K562 (cell line): ENCODE results near the gene PREX1. TPM values are rescaled to one million over a fixed set of nuclear protein-coding genes. Genes with fewer than 3 reads are reported as not detected.

Experiments used
- ATAC-seq: fragments of 200-7000 bp; cut with Tn5 transposase; 3 replicates; pipeline ENCODE4 v1.9.1; 2020; ENCODE audit warnings: moderate library complexity
- BruUV-seq: library from RNA; stranded (reverse); fragments of 400-500 nt; replicated peaks from 2 replicates; lab custom pipeline; 2021; lab: Mats Ljungman, UMichigan
- CTCF ChIA-PET: fragments of 300-600 bp; formaldehyde crosslinking; extraction: SDS; loops from one replicate; lab custom pipeline; 2021; ENCODE audit warnings: low intra/inter-chr PET ratio; lab: Yijun Ruan, JAX
- POLR2A ChIA-PET: fragments of 300-600, 350-650 bp; sonication (Branson Sonifier 250); formaldehyde crosslinking; extraction: SDS; loops from one replicate; lab custom pipeline; 2021; ENCODE audit warnings: antibody characterized with exemption, inconsistent platforms; lab: Yijun Ruan, JAX
- DNase-seq, 4 experiments: peaks; one replicate each; pipeline versions ENCODE4 v3.0.0 to v3.0.0-alpha.2; 2011 to 2018; ENCODE audit warnings: low spot score in 3 of 4, mixed read lengths in 3 of 4; ENCODE audit errors: extremely low read depth in 1 of 4
- FAIRE-seq: peaks from 2 replicates; lab custom pipeline; 2011; peaks lifted over from hg19 to GRCh38; lab: Jason Lieb, UNC
- H2AFZ ChIP-seq: 2 replicates; pipeline ENCODE4 v1.6.0; 2011; ENCODE audit warnings: low read depth, low read length, control low read depth, inconsistent platforms
- H3K27ac ChIP-seq: fragments of 200-600 bp; 3 replicates; pipeline ENCODE4 v1.8.0; 2011; ENCODE audit warnings: low read depth, mild to moderate bottlenecking, control low read depth, inconsistent platforms, low read length, moderate library complexity, mixed read lengths; ENCODE audit errors: extremely low read depth
- H3K27me3 ChIP-seq, 2 experiments: fragments of 300-600 bp in 1 of 2; 2 replicates in 1 of 2; 3 replicates in 1 of 2; pipeline versions ENCODE4 v1.6.0 to v1.8.0; 2011; ENCODE audit warnings: inconsistent platforms in 2 of 2, low read length in 2 of 2, mild to moderate bottlenecking in 1 of 2, mixed read lengths in 1 of 2, moderate library complexity in 1 of 2; ENCODE audit not compliant: control insufficient read depth in 2 of 2, insufficient read depth in 2 of 2
- H3K36me3 ChIP-seq: fragments of 300-600 bp; 3 replicates; pipeline ENCODE4 v1.8.0; 2011; ENCODE audit warnings: mild to moderate bottlenecking, low read length, inconsistent platforms; ENCODE audit not compliant: control insufficient read depth, insufficient read depth
- H3K4me1 ChIP-seq, 2 experiments: fragments of 200-600 bp in 1 of 2; replicated peaks in 1 of 2; 2 replicates in 1 of 2; 3 replicates in 1 of 2; pipeline versions ENCODE4 v1.5.1 to v1.8.0; 2011; ENCODE audit warnings: inconsistent platforms in 2 of 2, low read length in 2 of 2, mild to moderate bottlenecking in 1 of 2, mixed read lengths in 1 of 2, moderate library complexity in 1 of 2; ENCODE audit not compliant: control insufficient read depth in 2 of 2, insufficient read depth in 2 of 2
- H3K4me2 ChIP-seq: 2 replicates; pipeline ENCODE4 v1.6.1; 2011; ENCODE audit warnings: low read length, control low read depth, inconsistent platforms, mixed read lengths; ENCODE audit not compliant: insufficient read depth
- H3K4me3 ChIP-seq: fragments of 200-600 bp; sonication (generic), shearing (Covaris generic); 2 replicates; pipeline ENCODE4 v1.5.1; 2016; ENCODE audit warnings: control low read depth, inconsistent platforms
- H3K79me2 ChIP-seq: fragments of 200-600 bp; 3 replicates; pipeline ENCODE4 v1.8.0; 2011; ENCODE audit warnings: low read length, inconsistent platforms; ENCODE audit not compliant: control insufficient read depth, insufficient read depth
- H3K9ac ChIP-seq, 2 experiments: 2 replicates each; pipeline versions ENCODE4 v1.6.0 to v1.6.1; 2011; ENCODE audit warnings: low read depth in 2 of 2, low read length in 2 of 2, control low read depth in 1 of 2, inconsistent platforms in 1 of 2, mild to moderate bottlenecking in 1 of 2, mixed read lengths in 1 of 2; ENCODE audit not compliant: insufficient read depth in 1 of 2
- H3K9me1 ChIP-seq: one replicate; pipeline ENCODE4 v1.6.0; 2011; ENCODE audit warnings: inconsistent platforms, mild to moderate bottlenecking, low read length, moderate library complexity; ENCODE audit not compliant: control insufficient read depth, insufficient read depth
- H3K9me3 ChIP-seq: replicated peaks from 2 replicates; pipeline ENCODE4 v1.5.1; 2011; ENCODE audit warnings: low read depth, low read length, inconsistent platforms; ENCODE audit not compliant: control insufficient read depth, insufficient read depth
- H4K20me1 ChIP-seq: replicated peaks from 2 replicates; pipeline ENCODE4 v1.6.1; 2011; ENCODE audit warnings: low read length, inconsistent platforms, mixed read lengths; ENCODE audit not compliant: control insufficient read depth, insufficient read depth
- BCOR ChIP-seq: fragments of 450-650 bp; IDR thresholded peaks from 2 replicates; pipeline ENCODE4 v1.6.1; 2016
- HOMEZ ChIP-seq: fragments of 250-450 bp; sonication (Bioruptor Pico); IDR thresholded peaks from 2 replicates; pipeline ENCODE4 v1.4.0; 2020; ENCODE audit warnings: mild to moderate bottlenecking, moderate library complexity
- POLR3G ChIP-seq: IDR thresholded peaks from 2 replicates; pipeline ENCODE4 v1.6.1; 2011; ENCODE audit not compliant: insufficient read length, insufficient replicate concordance; ENCODE audit errors: extremely low read depth
- RBM25 ChIP-seq: fragments of 200-400 bp; formaldehyde crosslinking; IDR thresholded peaks from 2 replicates; pipeline ENCODE4 v1.6.1; 2018; ENCODE audit warnings: low read length, low read depth, moderate library complexity; ENCODE audit not compliant: severe bottlenecking
- ZFP36 ChIP-seq: fragments of 150-350 bp; IDR thresholded peaks from 2 replicates; pipeline ENCODE4 v1.6.1; 2018; ENCODE audit warnings: low read length, low read depth; ENCODE audit not compliant: partially characterized antibody
- WGBS: fragments of 100-300 bp; shearing (Covaris generic); methylation state at CpG from one replicate; pipeline ENCODE4 v1.1.6; 2016; ENCODE audit warnings: low coverage, mixed read lengths; ENCODE audit not compliant: insufficient coverage; ENCODE audit errors: missing lambda C conversion rate; 5-methylcytosine and 5-hydroxymethylcytosine counted together
- in situ Hi-C: fragments of 300-500 bp; cut with MboI; formaldehyde crosslinking; loops from 4 replicates; pipeline ENCODE4 v1.15.0; 2018; ENCODE audit warnings: inconsistent platforms, mixed read lengths
- intact Hi-C: fragments of 100-400 bp; cut with micrococcal nuclease; formaldehyde crosslinking; loops from 2 replicates; pipeline ENCODE4 v1.14.2; 2022
- polyA plus RNA-seq, 8 experiments: library from polyadenylated mRNA; depleted of rRNA in 4 of 8; stranded (reverse) in 5 of 8; unstranded in 3 of 8; fragments of >200 nt; fragmentation: Nextera tagmentation in 2 of 8; fragmentation: Illumina TruSeq in 1 of 8; extraction: Ambion mirVana in 2 of 8; extraction: Trizol in 1 of 8; gene quantifications; 2 replicates each; pipeline versions ENCODE4 v1.2.1 to v1.2.3, GENCODE V29; 2011 to 2014; ENCODE audit warnings: inconsistent platforms in 1 of 8, missing spikeins in 1 of 8
- total RNA-seq, 7 experiments: library from RNA; depleted of rRNA in 6 of 7; stranded (reverse); fragments of >200 nt in 6 of 7; fragmentation: Illumina TruSeq in 2 of 7; extraction: Trizol in 2 of 7; gene quantifications; 2 replicates each; pipeline versions ENCODE4 v1.2.1 to v1.2.3, GENCODE V29; 2011 to 2021; ENCODE audit warnings: low replicate concordance in 1 of 7
- TF ChIP-seq, protein P1 (sequence below), 3 experiments: fragments of 200-800 bp in 1 of 3; fragments of 250-450 bp in 1 of 3; fragments of 450-650 bp in 1 of 3; sonication (Bioruptor Pico) in 1 of 3; sonication (Bioruptor generic) in 1 of 3; formaldehyde crosslinking in 1 of 3; IDR thresholded peaks; 2 replicates each; pipeline versions ENCODE4 v1.6.1 to v1.8.0; 2016 to 2022; ENCODE audit warnings: mild to moderate bottlenecking in 2 of 3, missing genetic modification characterization in 2 of 3, missing compliant biosample characterization in 1 of 3, moderate library complexity in 1 of 3

The PREX1 gene
- total and polyA plus RNA-seq, 9 of the 15 experiments (the other 6 are each of a cell fraction or from before 2014, with no cell fraction given), result 0.37 to 10.4 (median 4.8) TPM

DNA sequence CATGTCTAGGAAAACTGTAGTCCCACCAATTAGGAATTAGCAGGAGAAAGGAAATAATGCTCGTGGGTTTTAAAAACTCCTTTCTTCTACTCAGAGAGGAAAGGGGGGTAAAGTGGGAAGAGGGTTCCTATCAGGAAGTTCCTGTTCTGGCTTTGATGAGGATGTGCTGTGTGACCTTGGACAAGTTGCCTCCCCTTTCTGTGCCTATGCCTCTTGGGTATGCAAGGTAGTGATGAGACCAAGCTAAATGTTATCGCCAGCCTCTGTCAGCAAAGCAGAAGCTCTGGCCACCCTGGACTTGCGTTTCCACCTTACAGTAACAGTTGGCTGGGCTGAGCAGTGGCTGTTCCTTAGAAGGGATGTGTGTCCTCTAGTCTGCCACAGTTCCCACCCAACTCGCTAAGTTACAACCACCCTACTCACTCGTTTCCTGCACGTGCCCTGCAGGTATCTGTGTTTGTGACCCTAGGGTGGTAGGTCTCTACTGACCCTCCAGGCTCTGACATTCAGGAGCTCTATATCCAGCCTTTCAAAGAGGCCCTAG lies 110.0 kb downstream of the PREX1 start:
- no TSS peak for BruUV-seq
- in situ Hi-C loops, result no loop called here
- CTCF ChIA-PET, result no interaction called here
- no peak for FAIRE-seq
- peaks cover 4% of the 10 kb centered on the region; the same call in 1 of the 2 replicates for H4K20me1 ChIP-seq
- intact Hi-C loops, result no loop called here
- peaks cover 3 to 10% of the 10 kb centered on the region in 2 experiments; a peak in 3 of 5 replicates for H3K4me1 ChIP-seq
- H3K9ac ChIP-seq, result no peak overlapping the region
- no peak for DNase-seq
- no peaks in the 10 kb centered on the region for H3K36me3 ChIP-seq
- no peak overlapping the region for H3K4me3 ChIP-seq
- H3K9me3 ChIP-seq, result no peaks in the 10 kb centered on the region
- no peaks in the 10 kb centered on the region for H3K79me2 ChIP-seq
- no peaks in the 10 kb centered on the region for H3K9me1 ChIP-seq
- WGBS, result 23% methylated on average over 6 of the region's 6 CpGs
- no peak for ATAC-seq
- no peaks in the 10 kb centered on the region for H3K27me3 ChIP-seq
- H3K4me2 ChIP-seq, result no peak overlapping the region
- H3K27ac ChIP-seq, result no peak overlapping the region
- peak; percentile 76 for TF ChIP-seq RBM25
- TF ChIP-seq, protein P1, sequence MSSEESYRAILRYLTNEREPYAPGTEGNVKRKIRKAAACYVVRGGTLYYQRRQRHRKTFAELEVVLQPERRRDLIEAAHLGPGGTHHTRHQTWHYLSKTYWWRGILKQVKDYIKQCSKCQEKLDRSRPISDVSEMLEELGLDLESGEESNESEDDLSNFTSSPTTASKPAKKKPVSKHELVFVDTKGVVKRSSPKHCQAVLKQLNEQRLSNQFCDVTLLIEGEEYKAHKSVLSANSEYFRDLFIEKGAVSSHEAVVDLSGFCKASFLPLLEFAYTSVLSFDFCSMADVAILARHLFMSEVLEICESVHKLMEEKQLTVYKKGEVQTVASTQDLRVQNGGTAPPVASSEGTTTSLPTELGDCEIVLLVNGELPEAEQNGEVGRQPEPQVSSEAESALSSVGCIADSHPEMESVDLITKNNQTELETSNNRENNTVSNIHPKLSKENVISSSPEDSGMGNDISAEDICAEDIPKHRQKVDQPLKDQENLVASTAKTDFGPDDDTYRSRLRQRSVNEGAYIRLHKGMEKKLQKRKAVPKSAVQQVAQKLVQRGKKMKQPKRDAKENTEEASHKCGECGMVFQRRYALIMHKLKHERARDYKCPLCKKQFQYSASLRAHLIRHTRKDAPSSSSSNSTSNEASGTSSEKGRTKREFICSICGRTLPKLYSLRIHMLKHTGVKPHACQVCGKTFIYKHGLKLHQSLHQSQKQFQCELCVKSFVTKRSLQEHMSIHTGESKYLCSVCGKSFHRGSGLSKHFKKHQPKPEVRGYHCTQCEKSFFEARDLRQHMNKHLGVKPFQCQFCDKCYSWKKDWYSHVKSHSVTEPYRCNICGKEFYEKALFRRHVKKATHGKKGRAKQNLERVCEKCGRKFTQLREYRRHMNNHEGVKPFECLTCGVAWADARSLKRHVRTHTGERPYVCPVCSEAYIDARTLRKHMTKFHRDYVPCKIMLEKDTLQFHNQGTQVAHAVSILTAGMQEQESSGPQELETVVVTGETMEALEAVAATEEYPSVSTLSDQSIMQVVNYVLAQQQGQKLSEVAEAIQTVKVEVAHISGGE (CRISPR knock-in tag; IDR thresholded peaks at IDR 0.05), result 0 out of 6 replicates have a peak, but pooled peaks of 1 of the 3 experiments have one; percentile 39
- no peak for TF ChIP-seq HOMEZ (CRISPR knock-in tag)
- peak; percentile 46; the same call in 1 of the 2 replicates for TF ChIP-seq BCOR
- no peak for TF ChIP-seq POLR3G
- peak; percentile 60 for TF ChIP-seq ZFP36
- TF ChIP-seq, all 486 proteins: peak for 4
- POLR2A ChIA-PET, result no interaction called here
- no peak overlapping the region for H2AFZ ChIP-seq
